Erythroblast (primary cell): ENCODE results near the gene CHST10.

ENCODE experiments used
- GATA1 ChIP-seq: IDR thresholded peaks from 2 replicates; pipeline ENCODE4 v1.6.1; 2011; ENCODE audit warnings: low read depth, mild to moderate bottlenecking, control low read depth, low read length, moderate library complexity
- POLR2A ChIP-seq: IDR thresholded peaks from 2 replicates; pipeline ENCODE4 v1.6.1; 2011; ENCODE audit warnings: mild to moderate bottlenecking, low read length

DNA sequence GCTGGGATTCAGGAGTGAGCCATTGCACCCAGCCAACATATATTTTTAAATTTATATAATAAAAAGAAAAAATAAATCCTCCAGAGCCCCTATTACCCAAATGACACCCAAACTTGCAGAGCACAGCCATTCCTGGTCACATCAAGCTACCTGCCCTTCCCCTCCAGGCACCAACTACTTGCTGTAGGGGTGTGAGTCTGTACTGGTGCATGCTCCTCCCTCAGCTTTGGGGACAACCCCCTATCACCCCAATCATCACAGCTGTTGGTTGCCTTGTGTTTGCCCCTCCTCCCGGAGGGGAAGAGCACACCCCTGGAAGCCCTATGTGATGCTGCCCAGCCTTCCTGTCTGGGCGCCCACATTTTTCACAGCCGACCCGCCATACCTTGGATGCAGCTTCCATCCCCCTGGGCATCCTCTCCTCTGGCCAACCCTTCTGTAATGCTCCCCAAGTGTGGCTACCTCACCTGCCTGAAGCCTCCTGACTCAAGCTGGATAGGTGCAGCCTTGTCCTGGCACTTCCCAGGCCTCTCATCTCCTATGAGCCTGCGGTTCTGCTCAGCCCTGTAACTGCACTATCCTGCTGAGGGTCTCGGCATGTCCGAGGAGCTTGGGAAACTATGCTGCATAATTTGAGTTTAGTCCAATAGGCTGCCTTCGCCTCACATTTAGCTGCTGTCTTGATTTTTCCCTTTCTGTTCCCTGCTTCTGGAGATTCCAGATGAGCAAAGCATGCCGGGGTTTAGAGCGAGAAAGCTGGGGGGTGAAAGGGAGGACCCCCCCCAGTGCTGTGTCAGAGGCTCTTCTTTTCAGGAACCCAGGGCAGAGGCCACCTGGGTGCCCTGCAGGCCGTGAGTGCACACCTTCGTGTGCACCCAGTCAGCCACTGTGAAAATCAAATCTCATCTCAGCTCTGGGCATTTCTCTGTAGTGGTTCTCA is 27.2 kb downstream of the CHST10 start:
- no peak for TF ChIP-seq POLR2A
- TF ChIP-seq GATA1 = no peak
